ENCODE measurements around the gene RERE. TPM values are rescaled to one million over a fixed set of nuclear protein-coding genes. Genes with fewer than 3 reads are reported as not detected.

RERE gene
- total RNA-seq, 1 donor from 2014 or later: 139 TPM

GRCh38 chr1:8753736-8754135, 63.7 kb downstream of the RERE start:
- intact Hi-C loops (cut with micrococcal nuclease): loop anchor here (5.0 kb wide), 1 partner anchor 64 kb away; the partner anchor contains the start of gene RERE
- DNase-seq (ENCODE audit: low spot score): no peak
- no peaks in the 10 kb centered on the region for H3K27me3 Mint-ChIP-seq (ENCODE audit: low read depth)
- no peak overlapping the region for H3K27ac Mint-ChIP-seq
- no peak overlapping the region for H3K4me3 Mint-ChIP-seq (ENCODE audit: low read depth)
- peaks cover 4% of the 10 kb centered on the region for H3K36me3 Mint-ChIP-seq (ENCODE audit: low read depth)
- no peaks in the 10 kb centered on the region for H3K9me3 Mint-ChIP-seq
- H3K4me1 Mint-ChIP-seq (ENCODE audit: low read depth): peaks cover 45% of the 10 kb centered on the region

- intact Hi-C loops (cut with micrococcal nuclease): loop anchor here (5.0 kb wide), 1 partner anchor 64 kb away; the partner anchor contains the start of gene RERE
- Mint-ChIP-seq H3K9me3 (no peaks in the 10 kb centered on the region), H3K27me3 (ENCODE audit: low read depth) (no peaks in the 10 kb centered on the region), H3K4me3 (ENCODE audit: low read depth) (no peak overlapping the region), H3K27ac (no peak overlapping the region), H3K36me3 (ENCODE audit: low read depth) (peaks cover 7% of the 10 kb centered on the region), H3K4me1 (ENCODE audit: low read depth) (peaks cover 48% of the 10 kb centered on the region)
- no peak for DNase-seq (ENCODE audit: low spot score)
Observed at GRCh38 chr1:8752921-8753713, 64.3 kb downstream of the RERE start.

- intact Hi-C loops (cut with micrococcal nuclease): loop anchor here (5.0 kb wide), 1 partner anchor 65 kb away; the partner anchor contains the start of gene RERE
- peaks cover 7% of the 10 kb centered on the region for H3K36me3 Mint-ChIP-seq (ENCODE audit: low read depth)
- peaks cover 46% of the 10 kb centered on the region for H3K4me1 Mint-ChIP-seq (ENCODE audit: low read depth)
- H3K27ac Mint-ChIP-seq: peak overlapping the region; percentile 89
- peak overlapping the region; percentile 65 for H3K4me3 Mint-ChIP-seq (ENCODE audit: low read depth)
- no peaks in the 10 kb centered on the region for H3K27me3 Mint-ChIP-seq (ENCODE audit: low read depth)
- H3K9me3 Mint-ChIP-seq: no peaks in the 10 kb centered on the region
- DNase-seq (ENCODE audit: low spot score): no peak
Observed at GRCh38 chr1:8752411-8752810, 65.0 kb downstream of the RERE start.

GRCh38 chr1:8751984-8752383, 65.5 kb downstream of the RERE start:
- intact Hi-C loops (cut with micrococcal nuclease): loop anchor here (5.0 kb wide), 1 partner anchor 65 kb away; the partner anchor contains the start of gene RERE
- no peak for DNase-seq (ENCODE audit: low spot score)
- Mint-ChIP-seq H3K4me3 (ENCODE audit: low read depth) (peak overlapping the region; percentile 65), H3K4me1 (ENCODE audit: low read depth) (peaks cover 43% of the 10 kb centered on the region), H3K27me3 (ENCODE audit: low read depth) (no peaks in the 10 kb centered on the region), H3K27ac (peak overlapping the region; percentile 89), H3K36me3 (ENCODE audit: low read depth) (peaks cover 7% of the 10 kb centered on the region), H3K9me3 (no peaks in the 10 kb centered on the region)

- H3K4me1 Mint-ChIP-seq (ENCODE audit: low read depth): peaks cover 34% of the 10 kb centered on the region
- no peak overlapping the region for H3K27ac Mint-ChIP-seq
- no peaks in the 10 kb centered on the region for H3K27me3 Mint-ChIP-seq (ENCODE audit: low read depth)
- DNase-seq (ENCODE audit: low spot score): no peak
- H3K9me3 Mint-ChIP-seq: no peaks in the 10 kb centered on the region
- H3K4me3 Mint-ChIP-seq (ENCODE audit: low read depth): no peak overlapping the region
- intact Hi-C loops (cut with micrococcal nuclease): no loop called here
- H3K36me3 Mint-ChIP-seq (ENCODE audit: low read depth): peaks cover 7% of the 10 kb centered on the region
Observed at GRCh38 chr1:8747879-8748825, 69.3 kb downstream of the RERE start.

GRCh38 chr1:8746554-8746953, 70.9 kb downstream of the RERE start:
- peaks cover 8% of the 10 kb centered on the region for H3K36me3 Mint-ChIP-seq (ENCODE audit: low read depth)
- no peaks in the 10 kb centered on the region for H3K27me3 Mint-ChIP-seq (ENCODE audit: low read depth)
- peaks cover 21% of the 10 kb centered on the region for H3K4me1 Mint-ChIP-seq (ENCODE audit: low read depth)
- no peak overlapping the region for H3K4me3 Mint-ChIP-seq (ENCODE audit: low read depth)
- no peak for DNase-seq (ENCODE audit: low spot score)
- peaks cover under 1% of the 10 kb centered on the region for H3K9me3 Mint-ChIP-seq
- intact Hi-C loops (cut with micrococcal nuclease): no loop called here
- H3K27ac Mint-ChIP-seq: no peak overlapping the region

GRCh38 chr1:8745749-8746390, 71.6 kb downstream of the RERE start:
- H3K4me1 Mint-ChIP-seq (ENCODE audit: low read depth): peaks cover 16% of the 10 kb centered on the region
- no peaks in the 10 kb centered on the region for H3K27me3 Mint-ChIP-seq (ENCODE audit: low read depth)
- H3K36me3 Mint-ChIP-seq (ENCODE audit: low read depth): peaks cover 15% of the 10 kb centered on the region

GRCh38 chr1:8745346-8745745, 72.1 kb downstream of the RERE start:
- intact Hi-C loops (cut with micrococcal nuclease): no loop called here
- no peak overlapping the region for H3K27ac Mint-ChIP-seq

More at GRCh38 chr1:8745749-8746390, 71.6 kb downstream of the RERE start:
- peaks cover 7% of the 10 kb centered on the region for H3K9me3 Mint-ChIP-seq
- DNase-seq (ENCODE audit: low spot score): no peak
- intact Hi-C loops (cut with micrococcal nuclease): no loop called here
- H3K4me3 Mint-ChIP-seq (ENCODE audit: low read depth): no peak overlapping the region
- H3K27ac Mint-ChIP-seq: no peak overlapping the region

GRCh38 chr1:8742022-8742924, 75.2 kb downstream of the RERE start:
- no peaks in the 10 kb centered on the region for H3K27me3 Mint-ChIP-seq (ENCODE audit: low read depth)
- peaks cover 13% of the 10 kb centered on the region for H3K4me1 Mint-ChIP-seq (ENCODE audit: low read depth)
- DNase-seq (ENCODE audit: low spot score): no peak
- intact Hi-C loops (cut with micrococcal nuclease): no loop called here
- H3K27ac Mint-ChIP-seq: no peak overlapping the region
- H3K36me3 Mint-ChIP-seq (ENCODE audit: low read depth): peaks cover 33% of the 10 kb centered on the region
- no peak overlapping the region for H3K4me3 Mint-ChIP-seq (ENCODE audit: low read depth)
- H3K9me3 Mint-ChIP-seq: peaks cover 26% of the 10 kb centered on the region

More at GRCh38 chr1:8745346-8745745, 72.1 kb downstream of the RERE start:
- H3K9me3 Mint-ChIP-seq: peaks cover 7% of the 10 kb centered on the region
- H3K4me3 Mint-ChIP-seq (ENCODE audit: low read depth): no peak overlapping the region
- H3K36me3 Mint-ChIP-seq (ENCODE audit: low read depth): peaks cover 17% of the 10 kb centered on the region
- H3K27me3 Mint-ChIP-seq (ENCODE audit: low read depth): no peaks in the 10 kb centered on the region
- H3K4me1 Mint-ChIP-seq (ENCODE audit: low read depth): peaks cover 15% of the 10 kb centered on the region
- no peak for DNase-seq (ENCODE audit: low spot score)

GRCh38 chr1:8740034-8740449, 77.4 kb downstream of the RERE start:
- H3K36me3 Mint-ChIP-seq (ENCODE audit: low read depth): peaks cover 33% of the 10 kb centered on the region
- no peak overlapping the region for H3K4me3 Mint-ChIP-seq (ENCODE audit: low read depth)
- intact Hi-C loops (cut with micrococcal nuclease): no loop called here
- H3K27ac Mint-ChIP-seq: no peak overlapping the region
- H3K9me3 Mint-ChIP-seq: peaks cover 26% of the 10 kb centered on the region
- DNase-seq (ENCODE audit: low spot score): no peak
- no peaks in the 10 kb centered on the region for H3K27me3 Mint-ChIP-seq (ENCODE audit: low read depth)
- H3K4me1 Mint-ChIP-seq (ENCODE audit: low read depth): peaks cover 3% of the 10 kb centered on the region

- peaks cover 33% of the 10 kb centered on the region for H3K36me3 Mint-ChIP-seq (ENCODE audit: low read depth)
- no peak for DNase-seq (ENCODE audit: low spot score)
- H3K9me3 Mint-ChIP-seq: peaks cover 26% of the 10 kb centered on the region
- intact Hi-C loops (cut with micrococcal nuclease): no loop called here
- H3K4me3 Mint-ChIP-seq (ENCODE audit: low read depth): no peak overlapping the region
- H3K27ac Mint-ChIP-seq: no peak overlapping the region
- peaks cover 3% of the 10 kb centered on the region for H3K4me1 Mint-ChIP-seq (ENCODE audit: low read depth)
- no peaks in the 10 kb centered on the region for H3K27me3 Mint-ChIP-seq (ENCODE audit: low read depth)
Observed at GRCh38 chr1:8739377-8739776, 78.1 kb downstream of the RERE start.

Measured in activated T-helper 2 cell treated with anti-CD3 and anti-CD28 coated beads, Interferon-gamma antibody, Interleukin-2, Interleukin-4, amounts not matched to agents 10 μg/mL and 5 μg/mL and 100 μg/mL, durations not matched to agents 14 hours and 24 hours and 36 hours (primary cell).